ENCODE measurements around the gene ELAVL4.

DNA sequence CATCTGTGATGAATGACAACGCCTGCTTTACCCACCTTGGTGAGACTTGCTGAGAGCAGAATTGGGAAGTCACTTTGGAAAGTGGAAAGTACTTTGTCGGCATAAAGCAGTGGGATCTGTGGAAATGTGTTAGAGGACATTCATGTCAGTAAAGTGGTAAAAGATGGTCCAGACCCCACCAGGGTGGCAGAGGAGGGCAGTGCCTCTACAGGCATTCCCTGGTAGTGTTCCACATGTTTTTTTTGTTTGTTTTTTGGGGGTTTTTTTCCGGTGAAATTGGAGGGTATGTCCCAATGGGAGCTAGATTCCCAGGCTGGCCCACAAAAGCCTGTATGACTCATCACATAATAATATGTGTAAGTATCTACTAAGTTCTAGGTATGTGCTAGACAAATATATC is 80.6 kb downstream of the ELAVL4 start:
- TF ChIP-seq, protein P1, sequence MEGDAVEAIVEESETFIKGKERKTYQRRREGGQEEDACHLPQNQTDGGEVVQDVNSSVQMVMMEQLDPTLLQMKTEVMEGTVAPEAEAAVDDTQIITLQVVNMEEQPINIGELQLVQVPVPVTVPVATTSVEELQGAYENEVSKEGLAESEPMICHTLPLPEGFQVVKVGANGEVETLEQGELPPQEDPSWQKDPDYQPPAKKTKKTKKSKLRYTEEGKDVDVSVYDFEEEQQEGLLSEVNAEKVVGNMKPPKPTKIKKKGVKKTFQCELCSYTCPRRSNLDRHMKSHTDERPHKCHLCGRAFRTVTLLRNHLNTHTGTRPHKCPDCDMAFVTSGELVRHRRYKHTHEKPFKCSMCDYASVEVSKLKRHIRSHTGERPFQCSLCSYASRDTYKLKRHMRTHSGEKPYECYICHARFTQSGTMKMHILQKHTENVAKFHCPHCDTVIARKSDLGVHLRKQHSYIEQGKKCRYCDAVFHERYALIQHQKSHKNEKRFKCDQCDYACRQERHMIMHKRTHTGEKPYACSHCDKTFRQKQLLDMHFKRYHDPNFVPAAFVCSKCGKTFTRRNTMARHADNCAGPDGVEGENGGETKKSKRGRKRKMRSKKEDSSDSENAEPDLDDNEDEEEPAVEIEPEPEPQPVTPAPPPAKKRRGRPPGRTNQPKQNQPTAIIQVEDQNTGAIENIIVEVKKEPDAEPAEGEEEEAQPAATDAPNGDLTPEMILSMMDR (IDR thresholded peaks at IDR 0.05; ENCODE audit: insufficient read depth, low read depth, low read length) = no peak
- TF ChIP-seq EZH2 (IDR thresholded peaks at IDR 0.05; ENCODE audit: insufficient read depth, low read length) = no peak
